Epithelial cell of proximal tubule (primary cell): ENCODE measurements around the gene MEGF10. TPM values are rescaled to one million over a fixed set of nuclear protein-coding genes. Genes with fewer than 3 reads are reported as not detected.

Experiments
- DNase-seq: peaks from one replicate; pipeline ENCODE4 v3.0.0-alpha.2; 2011; ENCODE audit warnings: low read depth
- H3K4me3 ChIP-seq: 2 replicates; pipeline ENCODE4 v1.5.1; 2011; ENCODE audit warnings: low read depth, mild to moderate bottlenecking, low read length
- total RNA-seq: library from RNA; depleted of rRNA; stranded (reverse); fragments of >200 nt; gene quantifications from 2 replicates; pipeline ENCODE4 v1.2.3, GENCODE V29; 2015
- TF ChIP-seq, protein P1 (sequence below): conservative IDR thresholded peaks from 2 replicates; pipeline ENCODE4 v1.5.1; 2012; ENCODE audit warnings: low read depth, mild to moderate bottlenecking, low read length

MEGF10 gene
- total RNA-seq, 1 donor from 2014 or later: 0.52 TPM

- DNase-seq: no peak
- no peak overlapping the region for H3K4me3 ChIP-seq
- TF ChIP-seq, protein P1, sequence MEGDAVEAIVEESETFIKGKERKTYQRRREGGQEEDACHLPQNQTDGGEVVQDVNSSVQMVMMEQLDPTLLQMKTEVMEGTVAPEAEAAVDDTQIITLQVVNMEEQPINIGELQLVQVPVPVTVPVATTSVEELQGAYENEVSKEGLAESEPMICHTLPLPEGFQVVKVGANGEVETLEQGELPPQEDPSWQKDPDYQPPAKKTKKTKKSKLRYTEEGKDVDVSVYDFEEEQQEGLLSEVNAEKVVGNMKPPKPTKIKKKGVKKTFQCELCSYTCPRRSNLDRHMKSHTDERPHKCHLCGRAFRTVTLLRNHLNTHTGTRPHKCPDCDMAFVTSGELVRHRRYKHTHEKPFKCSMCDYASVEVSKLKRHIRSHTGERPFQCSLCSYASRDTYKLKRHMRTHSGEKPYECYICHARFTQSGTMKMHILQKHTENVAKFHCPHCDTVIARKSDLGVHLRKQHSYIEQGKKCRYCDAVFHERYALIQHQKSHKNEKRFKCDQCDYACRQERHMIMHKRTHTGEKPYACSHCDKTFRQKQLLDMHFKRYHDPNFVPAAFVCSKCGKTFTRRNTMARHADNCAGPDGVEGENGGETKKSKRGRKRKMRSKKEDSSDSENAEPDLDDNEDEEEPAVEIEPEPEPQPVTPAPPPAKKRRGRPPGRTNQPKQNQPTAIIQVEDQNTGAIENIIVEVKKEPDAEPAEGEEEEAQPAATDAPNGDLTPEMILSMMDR: no peak
These were observed 51.8 kb downstream of the MEGF10 start for GRCh38 chr5:127342364-127342763.

DNA sequence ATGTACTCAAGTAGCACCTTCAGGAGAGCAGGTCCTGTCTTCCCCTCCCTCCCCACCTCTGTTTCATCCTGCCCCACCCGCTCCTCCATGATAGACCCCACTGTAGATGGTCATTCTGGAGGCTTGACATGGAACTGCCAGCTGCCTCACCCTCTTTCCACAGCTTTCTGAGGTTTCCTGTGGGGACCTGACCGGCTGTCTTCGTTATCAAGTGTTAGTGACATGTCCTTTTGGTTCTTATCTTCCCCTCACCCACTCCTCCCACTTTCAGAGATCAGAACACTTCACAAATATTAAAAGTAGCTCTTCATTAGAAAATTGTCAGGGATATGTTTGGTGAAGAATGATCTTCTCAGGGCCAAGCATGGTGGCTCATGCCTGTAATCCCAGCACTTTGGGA, 52.7 kb downstream of the MEGF10 start:
- DNase-seq: no peak
- TF ChIP-seq, protein P1: no peak
- H3K4me3 ChIP-seq: no peak overlapping the region

GRCh38 chr5:127343866-127344265, 53.3 kb downstream of the MEGF10 start:
- DNase-seq: no peak
- TF ChIP-seq, protein P1: no peak
- H3K4me3 ChIP-seq: no peak overlapping the region

- TF ChIP-seq, protein P1: no peak
- H3K4me3 ChIP-seq: no peak overlapping the region
- DNase-seq: no peak
These were observed 54.3 kb downstream of the MEGF10 start for GRCh38 chr5:127344931-127345330.

DNA sequence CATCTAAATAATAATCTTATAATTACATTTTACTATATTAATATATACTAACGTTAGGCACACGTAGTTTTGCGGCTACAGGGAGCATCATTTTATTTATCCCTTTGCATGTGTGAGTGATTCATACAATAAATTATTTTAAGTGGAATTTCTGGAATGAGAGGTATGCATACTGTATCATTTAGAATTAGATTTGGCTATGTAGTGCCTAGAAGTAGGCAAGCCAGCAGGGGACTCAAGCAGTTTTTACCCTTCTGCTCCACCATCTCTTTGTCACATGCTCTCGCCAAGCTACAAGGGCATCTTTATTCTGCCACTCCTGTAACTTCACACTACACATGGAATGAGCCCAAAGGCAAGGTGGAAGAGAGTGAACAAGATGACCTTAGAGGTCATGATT, 60.8 kb downstream of the MEGF10 start:
- TF ChIP-seq, protein P1: no peak
- H3K4me3 ChIP-seq: no peak overlapping the region
- DNase-seq: no peak

DNA sequence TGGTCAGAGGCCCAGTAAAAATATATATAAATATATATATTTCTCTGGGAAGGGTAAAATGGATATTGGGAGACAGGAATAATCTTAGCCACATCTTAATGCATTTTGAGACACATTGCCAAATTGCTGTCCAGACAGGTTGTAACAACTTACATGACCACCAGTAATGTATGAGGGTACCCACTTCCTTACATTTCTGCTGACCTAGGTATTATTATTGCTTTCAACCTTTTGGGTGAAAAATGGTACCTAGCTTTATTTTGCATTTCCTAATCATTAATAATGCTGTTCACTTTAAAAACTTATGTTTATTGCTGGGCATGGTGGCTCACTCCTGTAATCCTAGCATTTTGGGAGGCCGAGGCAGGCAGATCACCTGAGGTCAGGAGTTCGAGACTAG, 61.5 kb downstream of the MEGF10 start:
- TF ChIP-seq, protein P1: no peak
- H3K4me3 ChIP-seq: no peak overlapping the region
- no peak for DNase-seq

DNA sequence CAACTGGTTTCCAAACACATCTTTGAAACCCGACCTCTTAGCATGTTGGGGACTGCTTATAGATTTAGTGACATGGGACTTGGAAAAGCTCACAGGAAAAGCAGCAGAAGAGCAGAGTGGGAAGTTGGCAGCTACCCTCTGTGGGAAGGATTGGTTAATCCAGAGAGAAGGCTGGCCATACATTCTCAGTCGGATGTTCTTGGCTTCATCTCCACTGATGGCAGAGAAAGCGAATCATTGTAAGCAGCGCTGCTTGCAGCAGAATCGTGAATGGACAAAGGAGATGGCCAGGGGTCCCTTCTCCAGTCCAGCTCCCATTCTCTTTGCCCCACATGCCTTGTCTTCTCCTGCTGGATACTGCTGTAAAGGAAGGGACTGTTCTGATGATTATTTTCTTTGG, 62.7 kb downstream of the MEGF10 start:
- no peak overlapping the region for H3K4me3 ChIP-seq
- DNase-seq: no peak
- TF ChIP-seq, protein P1: no peak
